OCI-M1 (cell line): ENCODE data around the gene KCNMB4.
"Not testable (repeated sequence)": the region's sequence is repeated elsewhere in the genome, so short reads cannot be mapped to it uniquely, and the experiment has no call there.

Experiments used
- DNase-seq: peaks from one replicate; lab custom pipeline; 2025; lab: John Stamatoyannopoulos, UW

The KCNMB4 gene

GRCh38 chr12:70372881-70373280, 6.8 kb downstream of the KCNMB4 start:
- DNase-seq = no peak

GRCh38 chr12:70379846-70380245, 13.8 kb downstream of the KCNMB4 start:
- DNase-seq = peak; percentile 10

GRCh38 chr12:70383484-70383883, 17.4 kb downstream of the KCNMB4 start:
- no peak for DNase-seq

GRCh38 chr12:70383886-70384285, 17.8 kb downstream of the KCNMB4 start:
- no peak for DNase-seq

- no peak for DNase-seq
These were observed 20.7 kb downstream of the KCNMB4 start for GRCh38 chr12:70386771-70387170.

GRCh38 chr12:70389678-70390077, 23.6 kb downstream of the KCNMB4 start:
- no peak for DNase-seq

GRCh38 chr12:70392631-70393030, 26.5 kb downstream of the KCNMB4 start:
- DNase-seq = not testable (repeated sequence)

GRCh38 chr12:70393787-70394499, 27.9 kb downstream of the KCNMB4 start:
- no peak for DNase-seq

- no peak for DNase-seq
These were observed 31.9 kb downstream of the KCNMB4 start for GRCh38 chr12:70398002-70398401.

GRCh38 chr12:70398862-70399261, 32.8 kb downstream of the KCNMB4 start:
- no peak for DNase-seq

- no peak for DNase-seq
These were observed 33.2 kb downstream of the KCNMB4 start for GRCh38 chr12:70399311-70399710.

- no peak for DNase-seq
These were observed 34.0 kb downstream of the KCNMB4 start for GRCh38 chr12:70400124-70400523.

GRCh38 chr12:70402597-70402996, 36.5 kb downstream of the KCNMB4 start:
- DNase-seq = peak; percentile 32

- DNase-seq = no peak
These were observed 37.7 kb downstream of the KCNMB4 start for GRCh38 chr12:70403826-70404225.

- DNase-seq = no peak
These were observed 42.1 kb downstream of the KCNMB4 start for GRCh38 chr12:70408004-70408790.

- no peak for DNase-seq
These were observed 49.9 kb downstream of the KCNMB4 start for GRCh38 chr12:70415987-70416386.

GRCh38 chr12:70417121-70417520, 51.0 kb downstream of the KCNMB4 start:
- DNase-seq = no peak

GRCh38 chr12:70418101-70418500, 52.0 kb downstream of the KCNMB4 start:
- peak; percentile 16 for DNase-seq

GRCh38 chr12:70422631-70423030, 56.5 kb downstream of the KCNMB4 start:
- no peak for DNase-seq

GRCh38 chr12:70426620-70427019, 60.5 kb downstream of the KCNMB4 start:
- no peak for DNase-seq

- no peak for DNase-seq
These were observed 61.5 kb downstream of the KCNMB4 start for GRCh38 chr12:70427611-70428010.

GRCh38 chr12:70430400-70430799, 64.3 kb downstream of the KCNMB4 start:
- DNase-seq = no peak

GRCh38 chr12:70436836-70437235, 70.7 kb downstream of the KCNMB4 start:
- DNase-seq = no peak
